Measurements from ENCODE around the gene SEMA4G. TPM values are rescaled to one million over a fixed set of nuclear protein-coding genes. Genes with fewer than 3 reads are reported as not detected.

Gene SEMA4G
- total and polyA plus RNA-seq, 2 of the 4 experiments (the other 2 are of a cell fraction) = 0.90 to 8.7 TPM

DNA sequence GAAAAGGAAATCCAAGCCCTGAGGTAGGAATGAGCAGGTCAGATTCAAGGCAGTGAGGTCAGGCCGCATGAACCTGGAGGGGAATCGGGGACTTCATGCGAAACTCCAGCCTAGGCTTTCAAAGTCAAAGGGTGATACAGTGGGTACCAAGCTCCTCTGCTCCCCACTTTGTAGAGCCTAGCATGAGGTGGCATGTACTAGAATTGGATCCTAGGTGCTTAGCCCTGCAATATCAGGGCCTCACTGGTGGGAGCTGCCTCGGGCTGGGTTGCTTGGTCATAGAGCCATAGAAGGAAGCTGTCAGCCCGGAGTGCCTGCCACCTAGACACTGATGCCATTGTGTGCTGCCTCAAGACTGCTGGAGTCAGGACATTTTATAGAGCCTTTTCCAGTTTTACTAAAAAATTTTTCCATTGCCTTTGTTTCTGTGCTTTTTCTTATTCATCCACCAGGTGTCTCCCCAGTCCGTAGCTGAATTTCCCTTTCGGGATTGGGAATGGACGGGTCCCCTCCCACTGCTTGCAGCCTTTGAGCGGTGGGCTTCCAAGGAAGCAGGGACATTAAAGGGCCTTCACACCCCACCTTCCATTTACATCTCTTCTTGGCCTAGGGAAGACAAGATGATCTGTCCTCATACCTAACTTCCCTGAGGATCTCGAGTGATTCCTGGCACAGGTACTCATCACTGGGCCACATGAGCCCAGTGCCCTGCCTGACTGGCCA lies 24.8 kb downstream of the SEMA4G start:
- POLR2A ChIA-PET (ENCODE audit: unreplicated experiment) = no interaction called here
- dilution Hi-C loops (cut with HindIII; ENCODE audit: low sequenced_read_pairs, unreplicated experiment) = no loop called here

More for the DNA sequence above, 24.8 kb downstream of the SEMA4G start:
- intact Hi-C loops (cut with micrococcal nuclease) (loop anchor here (1.0 kb wide), 1 partner anchor 19 kb away; no protein-coding TSS in a partner anchor), in situ Hi-C loops (cut with MboI; ENCODE audit: low sequenced_read_pairs) (no loop called here)
- H2BK5ac ChIP-seq (ENCODE audit: low read depth, low read length, poor library complexity, severe bottlenecking) = no peak overlapping the region
- peak overlapping the region; percentile 6 for H2AFZ ChIP-seq (replicated peaks; ENCODE audit: low read length, poor library complexity)
- H2AK9ac ChIP-seq (replicated peaks; ENCODE audit: low read depth, low read length, poor library complexity) = no peak overlapping the region
- H4K5ac ChIP-seq (ENCODE audit: low read depth, low read length) = no peak overlapping the region
- ATAC-seq (ENCODE audit: low read depth) = no peak
- H4K20me1 ChIP-seq (ENCODE audit: insufficient read depth, low read length) = peaks cover 4% of the 10 kb centered on the region; the same call in 1 of the 2 replicates
- H2BK20ac ChIP-seq (ENCODE audit: low read depth, low read length) = no peak overlapping the region
- no peak overlapping the region for H2BK15ac ChIP-seq (ENCODE audit: low read depth, low read length)
- no peak overlapping the region for H3K9ac ChIP-seq (ENCODE audit: low read depth, low read length)
- no peak overlapping the region for H3K27ac ChIP-seq (ENCODE audit: insufficient read depth, low read length)
- TF ChIP-seq RFX5 (IDR thresholded peaks at IDR 0.05; ENCODE audit: low read depth, low read length) (no peak), CTCF (conservative IDR thresholded peaks at IDR 0.05; ENCODE audit: low read depth, low read length) (peak; percentile 89), MAZ (IDR thresholded peaks at IDR 0.05; ENCODE audit: borderline replicate concordance, low read depth, low read length) (no peak), RAD21 (IDR thresholded peaks at IDR 0.05; ENCODE audit: low read length) (peak; percentile 77), POLR2A (IDR thresholded peaks at IDR 0.05; ENCODE audit: low read depth, low read length) (no peak), BHLHE40 (IDR thresholded peaks at IDR 0.05; ENCODE audit: low read depth, low read length) (no peak), CEBPB (IDR thresholded peaks at IDR 0.05; ENCODE audit: low read depth, low read length) (no peak), SMC3 (IDR thresholded peaks at IDR 0.05; ENCODE audit: low read depth, low read length) (peak; percentile 89)
- no peaks in the 10 kb centered on the region for H3K9me3 ChIP-seq (ENCODE audit: control insufficient read depth, insufficient read depth, low read length)
- peaks cover 4% of the 10 kb centered on the region; the same call in 1 of the 2 replicates for H3K9me1 ChIP-seq (ENCODE audit: insufficient read depth, low read length)
- H3K4ac ChIP-seq (ENCODE audit: low read depth, low read length) = no peak overlapping the region
- no peak overlapping the region for H3K56ac ChIP-seq (ENCODE audit: extremely low read depth, insufficient read depth, low read length)
- DNase-seq = peak; percentile 45
- H4K8ac ChIP-seq (ENCODE audit: low read depth in 2 of 2, low read length in 2 of 2) = no peak overlapping the region
- no peaks in the 10 kb centered on the region for H3K27me3 ChIP-seq (ENCODE audit: control insufficient read depth, insufficient read depth, low read length)
- H2BK120ac ChIP-seq (ENCODE audit: low read depth, low read length) = no peak overlapping the region
- H2AK5ac ChIP-seq (ENCODE audit: low read depth, low read length) = no peak overlapping the region; the same call in 1 of the 2 replicates
- H3K18ac ChIP-seq (ENCODE audit: low read depth, low read length) = no peak overlapping the region
- H3K36me3 ChIP-seq (ENCODE audit: control insufficient read depth, insufficient read depth, low read length) = peaks cover 24% of the 10 kb centered on the region
- 62% methylated on average over 3 of the region's 10 CpGs; no CpG with 5 or more reads in 1 of the 2 experiments for WGBS, 2 experiments (ENCODE audit: extremely low coverage in 2 of 2, insufficient read length in 1 of 2)
- H3K14ac ChIP-seq (replicated peaks; ENCODE audit: low read depth, low read length) = no peak overlapping the region
- H3K23ac ChIP-seq (ENCODE audit: low read depth, low read length) = no peak overlapping the region
- H3K79me1 ChIP-seq (ENCODE audit: low read depth in 1 of 2, low read length in 2 of 2) = peaks cover 23 to 34% of the 10 kb centered on the region in 2 experiments
- H3K4me2 ChIP-seq (ENCODE audit: low read depth, low read length) = no peak overlapping the region
- no peak overlapping the region for H4K91ac ChIP-seq (ENCODE audit: insufficient read depth, low read depth, low read length)
- BruUV-seq (replicated peaks) = no TSS peak
- no peak overlapping the region for H3K4me3 ChIP-seq (ENCODE audit: insufficient read depth, low read depth, low read length)
- CTCF ChIA-PET = interaction anchor here (0.7 to 2.9 kb wide), 3 partner anchors 13 to 25 kb away, joined by 3 to 18 read pairs (median 4); no protein-coding TSS in a partner anchor
- peaks cover 11% of the 10 kb centered on the region for H3K4me1 ChIP-seq (ENCODE audit: control insufficient read depth, insufficient read depth, low read length)
